AG09309 (cell line): Measurements from ENCODE around the gene NUP214.
"Not testable (repeated sequence)": the region's sequence is repeated elsewhere in the genome, so short reads cannot be mapped to it uniquely, and the experiment has no call there.

Source experiments
- DNase-seq: peaks from one replicate; pipeline ENCODE4 v3.0.0-alpha.2; 2010; ENCODE audit warnings: low read depth
- H3K4me3 ChIP-seq: 2 replicates; pipeline ENCODE4 v1.5.1; 2011; ENCODE audit warnings: mild to moderate bottlenecking, low read depth, low read length, moderate library complexity; ENCODE audit not compliant: control insufficient read depth
- TF ChIP-seq, protein P1 (sequence below): IDR thresholded peaks from 2 replicates; pipeline ENCODE4 v1.5.1; 2011; ENCODE audit warnings: mild to moderate bottlenecking, low read depth, low read length, inconsistent platforms; ENCODE audit not compliant: insufficient read depth, control insufficient read depth; ENCODE audit errors: missing control alignments

NUP214 gene

DNA sequence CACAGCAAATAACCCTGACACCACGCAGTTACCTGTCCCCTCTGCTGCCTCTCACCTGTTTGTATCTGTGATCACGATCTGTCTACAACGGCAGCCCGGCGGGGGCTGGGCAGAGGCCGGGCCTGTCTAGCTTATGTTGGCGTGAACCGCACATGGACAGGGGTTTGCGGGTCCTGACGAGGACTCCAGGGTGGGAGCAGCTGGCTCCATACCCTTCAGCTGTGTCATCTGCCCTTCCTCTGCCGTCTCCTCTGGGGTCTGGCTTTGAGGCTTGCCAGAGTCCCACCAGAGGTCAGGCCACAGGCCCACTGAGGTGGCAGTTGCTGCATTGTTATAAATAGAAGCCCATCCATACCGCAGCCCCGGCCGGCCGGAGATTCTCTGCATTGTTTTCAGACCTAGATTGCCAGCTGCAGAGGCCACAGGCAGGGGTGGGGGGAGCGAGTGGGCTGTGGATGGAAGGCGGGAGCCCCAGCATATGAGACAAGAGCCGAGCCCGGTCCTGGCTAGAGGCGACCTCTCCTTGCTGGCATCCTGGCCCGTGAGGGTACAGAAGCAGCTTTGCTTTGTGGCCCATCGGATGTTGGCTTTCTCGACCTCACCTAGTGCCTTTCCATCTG is 113.1 kb downstream of the NUP214 start:
- H3K4me3 ChIP-seq = no peak overlapping the region
- TF ChIP-seq, protein P1, sequence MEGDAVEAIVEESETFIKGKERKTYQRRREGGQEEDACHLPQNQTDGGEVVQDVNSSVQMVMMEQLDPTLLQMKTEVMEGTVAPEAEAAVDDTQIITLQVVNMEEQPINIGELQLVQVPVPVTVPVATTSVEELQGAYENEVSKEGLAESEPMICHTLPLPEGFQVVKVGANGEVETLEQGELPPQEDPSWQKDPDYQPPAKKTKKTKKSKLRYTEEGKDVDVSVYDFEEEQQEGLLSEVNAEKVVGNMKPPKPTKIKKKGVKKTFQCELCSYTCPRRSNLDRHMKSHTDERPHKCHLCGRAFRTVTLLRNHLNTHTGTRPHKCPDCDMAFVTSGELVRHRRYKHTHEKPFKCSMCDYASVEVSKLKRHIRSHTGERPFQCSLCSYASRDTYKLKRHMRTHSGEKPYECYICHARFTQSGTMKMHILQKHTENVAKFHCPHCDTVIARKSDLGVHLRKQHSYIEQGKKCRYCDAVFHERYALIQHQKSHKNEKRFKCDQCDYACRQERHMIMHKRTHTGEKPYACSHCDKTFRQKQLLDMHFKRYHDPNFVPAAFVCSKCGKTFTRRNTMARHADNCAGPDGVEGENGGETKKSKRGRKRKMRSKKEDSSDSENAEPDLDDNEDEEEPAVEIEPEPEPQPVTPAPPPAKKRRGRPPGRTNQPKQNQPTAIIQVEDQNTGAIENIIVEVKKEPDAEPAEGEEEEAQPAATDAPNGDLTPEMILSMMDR = no peak
- no peak for DNase-seq

GRCh38 chr9:131239161-131239975 is 114.0 kb downstream of the NUP214 start:
- no peak for DNase-seq
- no peak overlapping the region for H3K4me3 ChIP-seq
- TF ChIP-seq, protein P1 = no peak

GRCh38 chr9:131240047-131240921 is 114.9 kb downstream of the NUP214 start:
- H3K4me3 ChIP-seq = no peak overlapping the region
- DNase-seq = no peak
- TF ChIP-seq, protein P1 = no peak

GRCh38 chr9:131244331-131244730 is 118.9 kb downstream of the NUP214 start:
- not testable (repeated sequence) for DNase-seq, H3K4me3 ChIP-seq

- no peak for DNase-seq
- no peak overlapping the region for H3K4me3 ChIP-seq
- TF ChIP-seq, protein P1 = no peak
Observed at GRCh38 chr9:131246618-131247017, 121.2 kb downstream of the NUP214 start.

GRCh38 chr9:131252120-131252519 is 126.7 kb downstream of the NUP214 start:
- DNase-seq = no peak
- no peak overlapping the region for H3K4me3 ChIP-seq
- TF ChIP-seq, protein P1 = no peak
